ENCODE data around the gene C1QTNF6.
"Not testable (repeated sequence)": the region's sequence is repeated elsewhere in the genome, so short reads cannot be mapped to it uniquely, and the experiment has no call there.

Gene C1QTNF6

DNA sequence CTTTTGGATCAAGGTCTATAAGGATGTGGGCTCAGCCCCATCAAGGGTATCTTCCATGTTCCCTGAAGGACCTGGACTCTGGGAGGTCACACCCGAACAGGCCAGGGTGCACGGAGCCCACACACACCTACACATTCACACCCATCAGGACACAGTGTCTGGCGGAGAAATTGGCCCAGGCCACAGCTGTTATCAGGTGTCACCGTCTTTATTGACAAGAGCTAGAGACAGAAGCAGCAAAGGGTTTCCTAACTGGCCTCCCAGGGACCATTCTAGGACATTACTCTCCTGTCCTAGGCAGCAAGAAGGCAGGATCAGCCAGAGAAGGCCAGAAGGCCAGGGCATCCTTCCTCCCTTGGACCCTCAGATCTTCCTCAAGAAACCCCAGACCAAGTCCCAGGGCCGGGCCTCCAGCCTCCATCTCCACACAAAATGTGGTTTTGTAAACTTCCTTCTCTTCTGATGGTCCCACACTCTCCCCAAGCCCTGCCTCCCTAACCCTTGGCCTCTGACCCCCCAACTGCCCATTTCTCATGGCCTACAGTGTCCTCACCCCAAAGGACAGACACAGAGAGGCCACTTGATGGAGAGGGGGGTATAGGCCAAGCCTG lies 16.1 kb upstream of the C1QTNF6 start:
- H3K4me3 ChIP-seq (ENCODE audit: low read depth, low read length), result no peak overlapping the region
- no peaks in the 10 kb centered on the region for H3K4me1 ChIP-seq (ENCODE audit: control insufficient read depth, insufficient read depth, low read length)
- no peaks in the 10 kb centered on the region for H3K9me3 ChIP-seq (ENCODE audit: control insufficient read depth, insufficient read depth, low read length)
- no peaks in the 10 kb centered on the region for H3K36me3 ChIP-seq (ENCODE audit: control insufficient read depth, insufficient read depth, low read length)
- H3K27ac ChIP-seq (ENCODE audit: low read depth, low read length), result no peak overlapping the region
- H3K27me3 ChIP-seq (ENCODE audit: control insufficient read depth, insufficient read depth, low read length), result no peaks in the 10 kb centered on the region
- no peak overlapping the region for H3K9ac ChIP-seq (ENCODE audit: low read depth, low read length)

DNA sequence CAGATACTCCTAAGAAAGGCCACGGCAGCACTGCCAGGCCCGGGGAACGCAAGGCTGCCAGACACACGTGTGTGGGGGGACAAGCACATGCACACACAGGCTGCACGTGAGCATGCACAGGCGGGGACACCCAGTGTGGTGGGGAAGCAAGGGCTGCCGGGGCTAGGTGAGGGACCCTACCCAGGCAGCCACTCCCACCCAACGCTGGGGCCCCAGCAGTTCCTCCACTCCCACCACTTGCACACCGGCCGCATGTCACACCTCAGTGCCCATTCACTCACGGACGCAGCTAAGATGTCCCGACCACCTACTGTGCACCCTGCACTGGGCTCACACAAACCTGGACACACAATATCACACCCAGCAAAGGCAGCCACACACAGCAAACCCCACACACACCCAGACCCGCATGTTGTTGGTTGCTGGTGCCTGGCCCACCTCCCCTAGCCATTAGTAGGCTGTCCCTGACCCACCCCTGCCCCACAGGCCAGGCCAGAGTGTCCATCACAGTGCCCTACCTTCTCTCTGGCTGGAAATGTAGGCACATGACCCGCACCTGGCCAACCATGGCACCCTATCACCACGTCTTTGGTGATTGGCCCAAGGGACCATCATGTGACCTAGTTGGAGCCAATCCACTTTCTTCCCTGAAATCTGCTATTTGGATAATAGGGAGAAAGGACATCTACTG lies 15.5 kb upstream of the C1QTNF6 start:
- no peaks in the 10 kb centered on the region for H3K9me3 ChIP-seq (ENCODE audit: control insufficient read depth, insufficient read depth, low read length)
- no peak overlapping the region for H3K4me3 ChIP-seq (ENCODE audit: low read depth, low read length)
- no peaks in the 10 kb centered on the region for H3K27me3 ChIP-seq (ENCODE audit: control insufficient read depth, insufficient read depth, low read length)
- H3K9ac ChIP-seq (ENCODE audit: low read depth, low read length), result no peak overlapping the region
- no peaks in the 10 kb centered on the region for H3K4me1 ChIP-seq (ENCODE audit: control insufficient read depth, insufficient read depth, low read length)
- H3K36me3 ChIP-seq (ENCODE audit: control insufficient read depth, insufficient read depth, low read length), result no peaks in the 10 kb centered on the region
- no peak overlapping the region for H3K27ac ChIP-seq (ENCODE audit: low read depth, low read length)

DNA sequence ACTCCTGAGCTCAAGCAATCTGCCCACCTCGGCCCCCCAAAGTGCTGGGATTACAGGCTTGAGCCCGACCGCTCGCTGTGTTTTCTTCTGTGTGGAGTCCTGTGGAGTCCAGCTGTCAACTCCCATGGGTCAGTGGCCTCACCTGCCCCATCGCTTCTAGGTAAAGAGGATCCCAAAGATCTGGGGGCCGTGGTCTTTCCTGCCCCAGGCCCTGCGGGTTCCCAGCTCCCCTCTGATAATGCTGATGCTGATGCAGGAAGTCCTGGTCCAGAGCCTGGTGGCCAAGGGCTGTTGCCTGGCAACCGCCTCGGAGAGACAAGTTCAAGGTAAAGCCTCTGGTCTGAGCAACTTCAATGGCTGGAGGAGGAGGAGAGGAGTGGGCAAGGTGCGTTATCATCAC lies 14.7 kb upstream of the C1QTNF6 start:
- no peaks in the 10 kb centered on the region for H3K36me3 ChIP-seq (ENCODE audit: control insufficient read depth, insufficient read depth, low read length)
- H3K9ac ChIP-seq (ENCODE audit: low read depth, low read length), result no peak overlapping the region
- no peak overlapping the region for H3K4me3 ChIP-seq (ENCODE audit: low read depth, low read length)
- peaks cover 3% of the 10 kb centered on the region; the same call in 1 of the 2 replicates for H3K4me1 ChIP-seq (ENCODE audit: control insufficient read depth, insufficient read depth, low read length)
- no peaks in the 10 kb centered on the region for H3K27me3 ChIP-seq (ENCODE audit: control insufficient read depth, insufficient read depth, low read length)
- no peak overlapping the region for H3K27ac ChIP-seq (ENCODE audit: low read depth, low read length)
- no peaks in the 10 kb centered on the region for H3K9me3 ChIP-seq (ENCODE audit: control insufficient read depth, insufficient read depth, low read length)

DNA sequence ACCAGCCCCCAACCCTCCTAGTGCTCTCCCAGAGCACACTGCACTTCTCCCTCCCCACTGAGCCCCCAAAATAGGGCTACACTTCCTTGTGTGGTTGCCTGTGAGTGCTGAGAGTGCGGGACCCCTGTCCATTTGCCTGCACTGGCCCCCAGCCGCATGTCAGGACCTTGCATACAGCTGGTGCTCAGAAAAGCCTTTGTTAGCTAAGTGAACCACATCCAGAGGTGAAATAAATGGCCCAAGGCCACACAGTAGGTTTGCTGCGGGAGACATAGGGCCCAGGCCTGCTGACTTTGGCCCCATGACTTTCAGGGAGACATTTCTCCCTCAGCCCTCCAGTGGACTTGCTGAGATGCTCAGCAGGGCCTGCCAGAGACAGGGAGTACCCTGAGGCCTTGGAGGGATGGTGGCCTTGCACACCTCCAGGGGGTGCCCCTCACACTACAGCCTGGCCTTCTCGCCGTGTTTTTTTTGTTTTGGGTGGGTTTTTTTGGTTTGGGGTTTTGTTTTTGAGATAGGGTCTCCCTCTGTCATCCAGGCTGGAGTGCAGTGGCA lies 14.0 kb upstream of the C1QTNF6 start:
- Histone ChIP-seq H3K27ac (ENCODE audit: low read depth, low read length) (no peak overlapping the region), H3K4me1 (ENCODE audit: control insufficient read depth, insufficient read depth, low read length) (peaks cover 3% of the 10 kb centered on the region; the same call in 1 of the 2 replicates), H3K27me3 (ENCODE audit: control insufficient read depth, insufficient read depth, low read length) (no peaks in the 10 kb centered on the region), H3K9me3 (ENCODE audit: control insufficient read depth, insufficient read depth, low read length) (no peaks in the 10 kb centered on the region), H3K4me3 (ENCODE audit: low read depth, low read length) (no peak overlapping the region), H3K9ac (ENCODE audit: low read depth, low read length) (no peak overlapping the region), H3K36me3 (ENCODE audit: control insufficient read depth, insufficient read depth, low read length) (no peaks in the 10 kb centered on the region)

DNA sequence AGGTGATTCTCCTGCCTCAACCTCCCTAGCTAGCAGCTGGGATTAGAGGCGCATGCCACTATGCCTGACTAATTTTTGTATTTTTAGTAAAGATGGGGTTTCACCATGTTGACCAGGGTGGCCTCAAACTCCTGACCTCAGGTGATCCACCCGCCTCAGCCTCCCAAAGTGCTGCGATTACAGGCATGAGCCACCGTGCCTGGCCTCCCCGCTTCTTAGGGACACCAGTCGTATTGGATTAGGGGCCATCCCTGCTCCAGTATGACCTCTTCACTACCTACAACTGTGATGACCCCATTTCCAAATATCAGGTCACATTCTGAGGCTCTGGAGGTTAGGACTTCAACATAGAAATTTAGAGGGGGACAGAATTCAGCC lies 13.4 kb upstream of the C1QTNF6 start:
- not testable (repeated sequence) for H3K4me1 ChIP-seq (ENCODE audit: control insufficient read depth, insufficient read depth, low read length); H3K36me3 ChIP-seq (ENCODE audit: control insufficient read depth, insufficient read depth, low read length); H3K27ac ChIP-seq (ENCODE audit: low read depth, low read length); H3K9me3 ChIP-seq (ENCODE audit: control insufficient read depth, insufficient read depth, low read length); H3K9ac ChIP-seq (ENCODE audit: low read depth, low read length); H3K27me3 ChIP-seq (ENCODE audit: control insufficient read depth, insufficient read depth, low read length); H3K4me3 ChIP-seq (ENCODE audit: low read depth, low read length)

DNA sequence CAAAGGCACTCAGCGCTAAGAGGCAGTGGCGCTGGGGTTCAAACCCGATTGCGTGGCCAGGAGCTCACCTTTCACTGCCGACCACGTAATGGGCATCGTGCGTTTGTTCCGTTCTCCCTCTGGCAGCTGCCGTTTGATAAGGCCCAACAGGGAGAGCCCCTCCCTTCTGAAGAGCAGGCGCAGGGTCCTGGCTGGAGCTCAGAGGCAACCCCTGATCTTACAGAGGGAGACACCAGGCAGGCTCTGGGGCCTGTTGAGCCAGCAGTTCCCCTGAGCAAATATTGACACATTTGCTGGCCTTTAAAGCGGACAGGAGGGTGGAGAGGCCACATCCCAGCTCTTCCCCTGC lies 11.7 kb upstream of the C1QTNF6 start:
- Histone ChIP-seq H3K27ac (ENCODE audit: low read depth, low read length) (no peak overlapping the region), H3K27me3 (ENCODE audit: control insufficient read depth, insufficient read depth, low read length) (no peaks in the 10 kb centered on the region), H3K36me3 (ENCODE audit: control insufficient read depth, insufficient read depth, low read length) (no peaks in the 10 kb centered on the region), H3K4me3 (ENCODE audit: low read depth, low read length) (no peak overlapping the region), H3K9me3 (ENCODE audit: control insufficient read depth, insufficient read depth, low read length) (no peaks in the 10 kb centered on the region), H3K9ac (ENCODE audit: low read depth, low read length) (no peak overlapping the region), H3K4me1 (ENCODE audit: control insufficient read depth, insufficient read depth, low read length) (peaks cover 3% of the 10 kb centered on the region; the same call in 1 of the 2 replicates)

DNA sequence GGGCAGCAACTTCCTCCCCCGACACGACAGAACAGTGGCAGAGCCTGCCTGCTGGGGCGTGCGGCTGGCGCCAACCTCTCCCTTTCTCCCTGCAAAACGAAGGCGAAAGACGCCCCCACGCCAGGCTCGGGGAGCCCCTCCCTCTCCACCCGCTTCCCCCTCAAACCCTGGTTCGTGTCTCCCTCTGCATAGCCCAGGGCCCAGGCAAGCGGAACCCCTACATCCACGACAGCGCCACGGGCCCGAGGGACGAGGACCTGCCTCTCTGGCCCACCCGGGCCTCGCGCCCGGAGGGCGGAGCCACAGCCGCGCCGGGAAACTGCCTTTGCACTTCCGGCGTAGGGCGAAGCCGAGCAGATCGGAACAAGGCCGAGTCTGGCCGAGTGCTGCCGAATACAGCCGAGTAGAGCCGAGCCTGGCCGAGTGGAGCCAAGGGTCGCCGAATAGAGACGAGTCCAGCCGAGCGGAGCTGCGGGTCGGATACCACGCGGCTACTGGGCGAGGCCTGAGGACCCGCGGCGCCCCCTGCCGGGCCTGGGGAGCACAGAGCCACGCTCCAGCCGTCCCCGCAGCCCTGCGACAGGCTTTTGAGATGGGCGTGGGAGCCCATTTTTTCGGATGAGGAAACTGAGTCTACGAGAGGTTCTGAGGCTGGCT lies 11.2 kb upstream of the C1QTNF6 start:
- H3K36me3 ChIP-seq (ENCODE audit: control insufficient read depth, insufficient read depth, low read length), result no peaks in the 10 kb centered on the region
- no peaks in the 10 kb centered on the region for H3K9me3 ChIP-seq (ENCODE audit: control insufficient read depth, insufficient read depth, low read length)
- peak overlapping the region; percentile 71 for H3K9ac ChIP-seq (ENCODE audit: low read depth, low read length)
- peak overlapping the region; percentile 84 for H3K4me3 ChIP-seq (ENCODE audit: low read depth, low read length)
- no peaks in the 10 kb centered on the region for H3K27me3 ChIP-seq (ENCODE audit: control insufficient read depth, insufficient read depth, low read length)
- peak overlapping the region; percentile 79 for H3K27ac ChIP-seq (ENCODE audit: low read depth, low read length)
- H3K4me1 ChIP-seq (ENCODE audit: control insufficient read depth, insufficient read depth, low read length), result peaks cover 3% of the 10 kb centered on the region; the same call in 1 of the 2 replicates

DNA sequence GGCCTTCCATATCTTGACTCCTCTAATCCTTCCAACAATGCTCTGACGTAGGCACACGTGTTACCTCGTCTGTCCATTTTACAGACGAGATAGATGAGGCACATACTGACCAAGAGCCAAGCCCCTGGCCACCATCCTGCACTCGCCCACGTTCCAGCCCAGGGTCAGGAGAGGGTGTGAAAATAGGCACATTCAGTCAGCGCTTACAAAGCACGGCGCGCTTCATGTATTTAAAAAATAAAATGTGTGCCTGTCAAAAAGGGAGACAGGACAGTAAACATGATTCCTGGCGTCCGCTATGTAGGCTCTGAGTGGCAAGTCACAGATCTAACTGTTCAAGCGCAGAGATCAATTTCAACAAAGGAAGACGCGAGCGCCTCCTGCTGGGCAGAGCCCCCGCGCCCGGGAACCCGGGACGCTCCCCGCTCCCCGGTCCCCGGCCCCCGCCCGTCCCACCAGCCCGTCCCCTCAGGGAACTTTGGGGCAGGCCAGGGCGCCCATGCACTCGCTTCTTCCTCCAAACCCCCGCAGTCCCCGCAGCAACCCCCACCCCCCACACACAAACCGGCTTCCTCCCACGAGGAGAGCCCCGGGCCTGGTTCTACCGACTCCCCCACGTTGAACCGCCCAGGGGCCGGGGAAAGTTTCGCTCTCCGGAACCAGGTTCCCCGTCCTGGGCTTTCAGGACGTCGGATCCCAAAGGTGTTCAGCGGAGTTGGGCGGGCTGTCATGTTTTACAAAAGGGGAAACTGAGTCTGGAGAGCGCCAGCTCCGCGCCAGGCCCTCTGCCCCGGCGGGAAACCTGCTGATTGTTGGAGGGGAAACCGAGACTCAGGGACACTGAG lies 10.4 kb upstream of the C1QTNF6 start:
- peaks cover 3% of the 10 kb centered on the region; the same call in 1 of the 2 replicates for H3K4me1 ChIP-seq (ENCODE audit: control insufficient read depth, insufficient read depth, low read length)

DNA sequence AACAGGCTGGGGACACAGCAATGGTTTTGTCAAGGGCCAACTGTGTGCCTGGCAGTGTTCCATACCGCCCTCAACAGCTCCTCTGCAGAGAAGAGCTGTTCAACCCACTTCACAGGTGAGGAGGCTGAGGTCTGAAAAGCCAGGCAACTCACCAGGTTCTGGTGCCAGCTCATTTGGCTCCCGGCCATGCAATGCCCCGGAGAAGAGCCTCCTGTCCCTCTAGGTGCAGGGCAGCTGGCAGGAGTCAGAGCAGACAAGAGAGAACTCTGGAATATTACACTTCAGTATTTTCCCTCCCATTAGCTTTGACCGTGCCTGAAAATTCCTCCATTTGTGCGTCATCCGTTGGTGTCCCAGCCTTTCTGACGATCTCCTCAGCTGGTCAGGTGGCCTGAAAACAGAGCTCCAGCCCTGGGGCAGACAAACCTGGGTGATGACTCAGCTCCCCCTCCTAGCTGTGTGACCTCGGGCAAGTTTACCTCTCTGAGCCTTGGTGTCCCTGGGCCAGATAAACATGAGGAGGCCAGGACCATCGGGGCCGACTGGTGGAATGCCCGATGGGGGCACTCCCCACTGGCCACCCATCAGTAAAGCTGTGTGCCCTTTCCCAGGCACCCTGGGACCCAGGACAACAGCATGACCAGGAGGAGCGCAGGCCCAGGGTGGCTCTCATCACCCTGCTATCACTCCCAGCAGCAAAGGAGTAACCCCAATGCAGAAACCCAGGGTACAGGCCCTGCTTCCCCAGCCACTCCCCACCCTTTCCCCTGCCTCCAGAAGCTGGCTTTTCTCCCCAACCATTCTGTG lies 9.6 kb upstream of the C1QTNF6 start:
- peaks cover 5% of the 10 kb centered on the region; the same call in 1 of the 2 replicates for H3K9me3 ChIP-seq (ENCODE audit: control insufficient read depth, insufficient read depth, low read length)
- H3K27ac ChIP-seq (ENCODE audit: low read depth, low read length), result peak overlapping the region; percentile 57
- no peak overlapping the region for H3K9ac ChIP-seq (ENCODE audit: low read depth, low read length)
- H3K4me1 ChIP-seq (ENCODE audit: control insufficient read depth, insufficient read depth, low read length), result peaks cover 3% of the 10 kb centered on the region; the same call in 1 of the 2 replicates
- no peaks in the 10 kb centered on the region for H3K27me3 ChIP-seq (ENCODE audit: control insufficient read depth, insufficient read depth, low read length)
- no peaks in the 10 kb centered on the region for H3K36me3 ChIP-seq (ENCODE audit: control insufficient read depth, insufficient read depth, low read length)
- no peak overlapping the region; the same call in 1 of the 2 replicates for H3K4me3 ChIP-seq (ENCODE audit: low read depth, low read length)

More for the DNA sequence above, 10.4 kb upstream of the C1QTNF6 start:
- no peaks in the 10 kb centered on the region for H3K9me3 ChIP-seq (ENCODE audit: control insufficient read depth, insufficient read depth, low read length)
- peak overlapping the region; percentile 84 for H3K4me3 ChIP-seq (ENCODE audit: low read depth, low read length)
- no peaks in the 10 kb centered on the region for H3K27me3 ChIP-seq (ENCODE audit: control insufficient read depth, insufficient read depth, low read length)
- H3K9ac ChIP-seq (ENCODE audit: low read depth, low read length), result peak overlapping the region; percentile 71
- no peaks in the 10 kb centered on the region for H3K36me3 ChIP-seq (ENCODE audit: control insufficient read depth, insufficient read depth, low read length)
- peak overlapping the region; percentile 79 for H3K27ac ChIP-seq (ENCODE audit: low read depth, low read length)
